AG08396 (cell line): ENCODE results near the gene TMEM169.

Source experiments
- DNase-seq: peaks from one replicate; pipeline ENCODE4 v3.0.0; 2012; ENCODE audit warnings: low spot score, mixed read lengths

Gene TMEM169, protein sequence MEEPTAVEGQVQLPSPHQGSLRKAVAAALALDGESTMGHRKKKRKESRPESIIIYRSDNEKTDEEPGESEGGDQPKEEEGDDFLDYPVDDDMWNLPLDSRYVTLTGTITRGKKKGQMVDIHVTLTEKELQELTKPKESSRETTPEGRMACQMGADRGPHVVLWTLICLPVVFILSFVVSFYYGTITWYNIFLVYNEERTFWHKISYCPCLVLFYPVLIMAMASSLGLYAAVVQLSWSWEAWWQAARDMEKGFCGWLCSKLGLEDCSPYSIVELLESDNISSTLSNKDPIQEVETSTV

DNA sequence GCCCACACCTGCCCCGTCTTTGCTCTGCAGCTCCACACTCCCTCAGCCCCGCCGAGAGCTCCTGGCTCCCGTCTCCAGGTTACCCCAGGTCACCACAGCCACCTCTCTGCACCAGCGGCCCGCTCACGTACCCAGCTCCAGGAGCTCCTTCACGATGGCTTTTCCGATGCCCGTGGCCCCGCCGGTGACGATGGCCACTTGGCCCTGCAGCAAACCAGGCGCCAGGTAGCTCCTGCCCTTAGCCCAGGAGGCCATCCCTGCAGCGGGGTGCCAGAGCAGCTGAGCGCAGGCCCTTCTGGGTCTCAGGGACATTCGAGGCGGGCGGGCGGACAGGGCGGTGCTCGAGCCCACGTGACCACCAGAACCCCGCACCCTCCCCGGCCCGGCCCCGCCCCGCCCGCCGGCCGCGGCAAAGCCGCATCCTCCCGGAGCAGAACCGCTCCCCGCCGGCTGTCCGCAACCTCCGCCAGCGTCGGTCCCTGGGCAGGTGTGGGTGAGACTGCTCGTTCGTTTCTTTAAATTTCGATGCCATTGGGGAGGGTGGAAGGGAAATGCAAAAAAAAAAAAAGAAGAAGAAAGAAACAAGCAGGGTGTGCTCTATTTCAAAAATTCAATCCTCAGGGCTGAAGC lies at the start of gene TMEM169, which contains the start of gene PECR:
Gene TMEM169 (plus strand): TSS at position 433 of the 630 bp plus-strand sequence. CDS start 14,045 bp downstream, outside the sequence.
Gene PECR (minus strand): TSS at position 323 of the 630 bp plus-strand sequence. CDS start 68 bp downstream, at position 255.
- DNase-seq = peak; percentile 94

DNA sequence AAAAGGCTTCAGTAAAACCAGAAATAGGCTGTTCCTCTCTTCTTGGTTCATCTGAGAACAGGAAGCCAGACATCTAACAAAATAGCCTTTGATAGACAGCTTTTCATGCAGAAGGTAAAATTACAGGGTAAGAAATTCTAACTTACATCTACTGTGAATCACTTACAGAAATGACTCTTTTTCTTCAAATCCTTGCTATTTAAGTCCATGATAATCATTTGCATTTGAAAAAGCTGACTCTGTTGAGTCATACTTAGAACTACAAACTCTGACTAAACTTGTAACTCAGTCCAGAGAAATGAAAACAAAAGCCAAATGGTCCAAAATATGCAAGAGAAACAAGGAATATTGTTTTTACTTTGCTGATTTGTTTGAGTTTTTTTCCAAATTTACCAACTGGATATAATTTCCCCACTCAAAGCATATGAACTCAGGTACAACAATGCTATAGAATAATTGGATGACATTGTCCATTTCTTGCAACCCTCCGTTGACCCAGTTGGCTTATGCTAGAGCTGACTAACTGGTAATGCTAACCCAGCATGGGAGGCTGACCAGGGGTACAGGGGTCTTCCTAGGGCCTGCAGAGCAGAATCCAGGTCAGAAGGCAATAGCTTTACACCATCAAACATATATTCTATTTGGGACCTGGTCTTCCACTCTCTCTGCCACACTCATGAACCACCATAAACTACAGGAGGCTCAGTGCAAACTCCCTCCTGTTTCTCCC lies 49.6 kb upstream of the TMEM169 start:
- peak; percentile 37 for DNase-seq

DNA sequence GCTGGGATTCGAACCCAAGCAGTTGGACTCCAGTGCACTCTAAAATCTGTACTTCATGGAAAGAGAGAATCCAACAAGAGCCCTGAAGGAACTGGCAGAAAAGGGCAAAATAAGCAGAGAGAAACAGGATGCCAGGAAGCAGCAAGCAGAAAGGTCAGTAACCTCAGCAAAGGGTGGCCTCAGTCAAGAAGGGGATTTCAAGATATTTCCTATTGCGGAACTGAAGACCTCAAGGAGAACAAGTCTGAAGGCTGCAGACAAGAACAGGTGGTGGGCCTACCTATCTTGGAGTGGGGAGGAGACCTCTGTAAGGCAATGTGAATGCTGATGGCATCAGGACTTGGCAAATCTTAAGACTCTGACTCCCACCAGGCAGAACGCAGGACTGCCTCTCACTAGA lies 48.3 kb upstream of the TMEM169 start:
- DNase-seq = no peak

DNA sequence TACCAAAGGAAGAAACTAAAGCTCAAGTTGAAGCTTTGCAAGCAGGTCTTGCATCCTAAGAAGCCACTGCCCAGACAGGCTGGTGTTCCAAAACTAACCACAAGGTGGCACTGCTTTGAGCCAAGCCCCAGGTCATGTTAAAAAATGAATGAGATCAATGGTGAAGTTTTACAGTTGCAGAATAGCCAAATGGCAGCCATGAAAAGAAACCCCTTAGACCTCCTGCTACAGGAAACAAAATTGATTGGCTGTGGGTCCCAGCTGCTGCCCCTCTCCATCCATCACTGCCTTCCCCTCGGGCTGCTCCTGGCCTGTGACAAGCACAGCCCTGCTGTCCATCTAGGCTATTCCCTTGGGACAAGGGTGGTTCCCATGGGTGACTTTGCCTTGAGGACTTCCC lies 47.7 kb upstream of the TMEM169 start:
- peak; percentile 61 for DNase-seq

DNA sequence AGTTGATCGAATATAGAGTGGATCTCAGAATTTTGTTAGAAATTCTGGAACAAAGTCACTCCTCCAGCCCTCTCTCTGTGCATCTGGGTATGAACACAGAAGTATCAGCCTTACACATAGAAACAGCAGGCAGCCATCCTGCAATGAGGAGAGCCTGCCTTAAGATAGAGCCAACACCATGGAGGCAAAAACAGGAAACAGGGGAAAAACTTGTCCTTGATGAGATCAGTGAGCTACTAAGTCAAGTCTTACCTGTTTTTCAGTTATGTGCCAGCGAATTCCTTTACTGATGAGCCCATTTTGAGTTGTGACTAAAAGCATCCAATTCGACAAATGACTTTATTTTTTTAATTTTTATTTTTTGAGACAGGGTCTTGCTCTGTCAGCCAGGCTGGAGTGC lies 41.8 kb upstream of the TMEM169 start:
- no peak for DNase-seq

DNA sequence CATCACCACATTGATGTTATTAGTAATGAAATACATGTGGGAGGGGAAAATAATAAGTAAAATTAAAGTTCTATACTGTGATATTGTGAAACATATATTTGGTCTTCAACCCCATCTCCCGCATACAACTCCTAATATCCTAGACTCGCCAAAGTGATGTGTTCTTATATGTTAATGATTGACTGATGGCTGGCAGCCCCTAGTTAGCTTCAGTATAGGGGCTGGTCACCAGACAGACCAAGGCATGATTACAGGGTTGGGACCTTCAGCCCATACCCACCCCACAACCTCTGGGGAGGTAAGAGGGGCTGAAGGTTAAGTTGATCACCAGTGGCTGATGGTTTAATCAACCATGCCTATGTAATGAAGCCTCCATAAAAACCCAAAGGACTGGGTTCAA lies 40.3 kb upstream of the TMEM169 start:
- no peak for DNase-seq

DNA sequence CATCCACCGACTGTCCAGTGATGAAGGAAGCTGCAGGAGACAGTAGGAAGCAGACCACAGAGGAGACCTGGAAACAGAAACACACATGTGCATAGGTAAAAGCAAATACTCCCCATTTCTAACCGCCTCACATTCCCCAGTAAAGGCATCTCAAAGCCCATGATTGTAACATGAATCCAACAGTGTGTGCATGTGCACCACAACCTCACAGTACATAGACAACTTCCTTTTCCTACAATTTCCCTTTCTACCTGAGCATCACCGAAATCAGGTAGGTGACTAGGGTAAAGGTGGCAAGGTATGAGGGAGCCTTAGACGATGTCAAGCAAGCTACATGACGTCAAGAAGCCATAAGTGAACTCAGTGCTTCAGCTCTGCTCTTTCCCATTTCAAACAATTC lies 37.8 kb upstream of the TMEM169 start:
- no peak for DNase-seq

DNA sequence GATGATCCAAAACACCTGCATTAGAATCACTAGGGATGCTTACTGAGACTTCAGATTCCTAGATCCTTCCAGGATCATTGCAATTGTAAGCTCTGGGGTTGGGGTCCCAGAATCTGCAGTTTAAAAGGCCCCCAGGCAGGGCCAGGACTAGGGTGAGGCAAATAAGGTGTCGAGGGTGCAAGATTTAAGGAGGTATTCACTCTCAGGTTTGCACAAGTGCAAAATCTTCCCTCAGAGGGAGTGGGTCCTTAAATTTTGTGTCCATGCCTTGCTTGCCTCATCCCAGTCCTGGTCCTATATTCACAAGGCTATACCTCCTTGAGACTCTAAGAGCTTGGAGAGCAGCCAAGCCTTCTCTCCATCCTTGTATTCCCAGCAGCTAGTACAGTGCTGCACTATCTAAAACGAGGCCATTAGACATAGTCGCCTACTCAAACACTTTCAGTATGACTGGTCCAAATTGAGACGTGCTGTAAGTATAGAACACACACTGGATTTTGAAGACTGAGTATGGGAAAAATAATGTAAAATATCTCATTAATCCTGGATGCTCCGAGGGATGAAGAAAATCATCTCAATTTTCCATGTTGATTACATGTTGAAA lies 36.7 kb upstream of the TMEM169 start:
- DNase-seq = no peak

DNA sequence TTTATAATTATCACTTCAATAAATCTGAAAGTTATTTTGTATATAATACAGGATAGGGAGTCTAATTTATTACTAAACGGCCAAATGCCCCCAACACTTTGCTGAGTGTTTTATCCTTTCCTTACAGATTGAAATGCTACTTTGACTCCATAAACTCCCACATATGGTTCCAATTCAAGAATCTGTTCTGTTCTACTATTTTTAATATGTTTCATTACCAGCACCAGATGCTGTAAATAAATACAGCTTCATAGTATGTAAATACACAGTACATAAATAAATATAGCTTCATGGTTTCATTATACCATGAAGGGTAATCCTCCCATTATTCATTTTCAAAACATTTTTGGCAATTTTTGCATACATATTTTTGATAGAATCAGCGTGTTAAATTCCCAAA lies 34.3 kb upstream of the TMEM169 start:
- no peak for DNase-seq

DNA sequence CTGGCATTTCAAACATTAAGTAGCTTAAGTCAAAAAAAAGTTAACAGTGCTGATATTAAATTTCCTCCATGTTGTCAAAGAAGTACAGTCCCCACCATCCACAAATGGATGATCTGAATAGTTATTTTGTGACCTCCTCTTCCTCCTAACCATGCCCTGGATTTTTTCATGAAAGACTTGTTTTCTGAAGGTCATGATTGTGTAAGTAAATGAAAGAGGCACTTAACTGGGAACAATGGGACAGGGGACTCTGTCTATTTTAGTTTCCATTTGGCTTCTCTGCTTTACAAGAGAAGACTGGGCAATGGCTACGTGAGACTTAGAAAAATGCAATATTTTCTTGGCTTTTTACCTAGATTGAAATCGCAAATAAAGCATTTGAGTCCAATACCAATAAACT lies 32.3 kb upstream of the TMEM169 start:
- no peak for DNase-seq

DNA sequence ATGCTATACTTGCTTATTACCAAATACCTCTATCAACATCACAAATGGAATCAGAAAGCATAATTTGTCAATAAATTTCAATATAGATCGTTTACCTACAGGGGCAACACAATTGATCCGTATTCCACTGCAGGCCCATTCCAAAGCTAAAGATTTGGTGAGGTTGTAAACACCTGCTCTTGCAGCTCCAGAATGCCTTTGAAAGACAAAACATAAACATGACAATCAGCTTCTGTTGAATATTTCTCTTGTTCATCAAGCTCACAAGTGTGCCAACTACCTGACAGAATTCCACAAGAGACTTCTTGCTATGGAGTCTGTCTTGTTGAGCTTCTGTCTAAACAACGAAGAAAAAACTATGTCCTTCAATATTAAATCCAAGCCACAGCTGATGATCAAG lies 30.4 kb upstream of the TMEM169 start:
- DNase-seq = no peak

DNA sequence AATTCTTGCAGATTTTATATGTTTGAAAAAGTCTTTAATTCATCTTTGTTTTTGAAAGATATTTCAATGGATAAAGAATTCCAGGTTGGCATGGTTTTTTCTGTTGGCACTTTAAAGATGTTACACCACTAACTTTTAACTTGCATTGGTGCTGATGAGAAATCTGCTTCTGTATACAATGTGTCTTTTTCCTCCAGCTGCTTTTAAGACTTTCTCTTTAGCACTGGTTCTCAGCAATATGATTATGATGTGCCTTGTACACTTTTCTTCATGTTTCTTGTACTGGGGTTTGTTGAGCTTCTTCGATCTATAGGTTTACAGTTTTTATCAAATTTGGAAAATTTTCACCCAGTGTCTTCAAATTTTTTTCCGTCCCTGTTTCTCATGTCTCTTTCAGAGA lies 29.3 kb upstream of the TMEM169 start:
- DNase-seq = no peak

DNA sequence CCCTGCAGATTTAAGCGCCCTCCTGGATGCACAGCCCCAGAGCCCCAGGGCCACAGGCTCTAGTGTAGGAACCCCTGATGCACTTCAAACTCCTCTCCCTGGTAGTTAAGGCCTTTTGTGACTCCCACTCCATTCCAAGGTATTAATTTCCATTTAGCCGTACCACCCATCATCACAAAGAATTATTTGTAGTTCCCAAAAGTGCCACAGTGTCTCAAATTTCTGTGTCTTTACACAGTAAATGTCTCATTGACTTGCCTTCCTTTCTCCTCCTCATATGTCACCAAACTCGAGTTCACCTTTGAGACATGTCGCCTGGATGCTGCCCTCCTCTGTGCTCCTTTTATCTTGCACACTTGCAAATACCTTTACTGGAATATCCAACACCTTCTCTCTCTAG lies 26.0 kb upstream of the TMEM169 start:
- no peak for DNase-seq

DNA sequence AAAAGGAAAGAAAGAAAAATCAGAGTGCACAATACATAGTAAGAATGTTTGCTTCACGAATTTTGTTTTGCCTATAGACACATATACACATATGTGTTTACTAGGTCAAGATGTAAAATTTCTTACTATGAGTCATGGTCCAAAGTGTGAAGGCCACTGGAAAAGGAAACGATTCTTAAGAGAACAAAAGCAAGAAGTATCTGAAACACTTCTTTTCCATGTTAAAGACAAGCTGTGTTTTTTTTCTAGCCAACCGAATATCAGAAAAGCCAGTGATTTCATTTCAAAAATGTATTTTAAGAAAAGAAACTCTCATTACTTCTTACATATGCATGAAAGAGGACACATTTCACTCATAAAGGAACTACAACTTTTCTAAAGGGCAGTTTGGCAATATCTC lies 25.0 kb upstream of the TMEM169 start:
- no peak for DNase-seq

DNA sequence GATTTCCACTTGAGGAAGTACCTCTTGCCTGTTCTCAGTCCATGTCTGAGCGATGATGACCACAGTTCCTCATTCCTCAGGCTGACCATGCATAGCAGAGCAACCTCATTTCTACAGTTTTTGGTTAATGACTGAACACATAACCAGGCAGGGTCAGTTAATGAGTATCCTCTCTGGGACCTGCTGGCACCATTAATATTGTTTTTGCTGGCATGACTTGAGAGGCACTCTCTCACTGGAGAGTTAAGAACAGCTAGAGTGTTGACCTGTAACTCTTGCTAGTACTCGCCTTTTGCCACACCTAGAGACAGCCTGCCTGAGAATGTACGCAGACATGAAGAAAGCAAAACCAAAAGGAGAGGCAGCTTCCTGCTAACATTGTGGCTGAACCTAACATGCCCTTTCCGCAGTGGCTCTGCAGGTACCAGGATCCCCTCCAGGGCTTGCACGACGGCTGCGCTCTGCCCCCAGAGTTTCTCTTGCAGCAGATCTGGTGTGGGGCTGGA lies 24.0 kb upstream of the TMEM169 start:
- peak; percentile 61 for DNase-seq

DNA sequence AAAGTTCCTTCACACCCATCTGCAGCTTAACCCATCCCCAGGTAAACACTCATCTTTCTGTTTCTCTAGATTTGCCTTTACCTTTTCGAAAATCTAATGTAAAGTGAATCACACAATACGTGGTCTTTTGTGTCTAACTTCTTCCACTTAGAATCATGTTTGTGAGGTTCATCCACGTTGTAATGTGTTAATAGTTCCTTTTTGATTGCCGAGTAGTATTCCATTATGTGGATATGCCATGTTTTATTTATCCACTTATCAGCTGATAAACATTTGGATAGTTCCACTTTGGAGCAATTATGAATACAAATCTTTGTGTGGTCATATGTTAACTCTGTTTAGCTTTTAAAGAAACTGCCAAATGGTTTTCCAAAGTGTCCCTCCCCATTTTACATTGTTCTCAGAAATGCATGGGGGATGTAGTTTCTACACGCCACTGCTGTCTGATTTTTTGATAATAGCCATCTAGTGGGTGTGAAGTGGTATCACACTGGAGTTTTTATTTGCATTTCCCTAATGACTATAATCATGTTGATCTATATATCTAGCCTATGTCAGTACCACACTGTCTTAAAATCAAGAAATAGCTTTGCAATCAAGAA lies 22.4 kb upstream of the TMEM169 start:
- DNase-seq = no peak

DNA sequence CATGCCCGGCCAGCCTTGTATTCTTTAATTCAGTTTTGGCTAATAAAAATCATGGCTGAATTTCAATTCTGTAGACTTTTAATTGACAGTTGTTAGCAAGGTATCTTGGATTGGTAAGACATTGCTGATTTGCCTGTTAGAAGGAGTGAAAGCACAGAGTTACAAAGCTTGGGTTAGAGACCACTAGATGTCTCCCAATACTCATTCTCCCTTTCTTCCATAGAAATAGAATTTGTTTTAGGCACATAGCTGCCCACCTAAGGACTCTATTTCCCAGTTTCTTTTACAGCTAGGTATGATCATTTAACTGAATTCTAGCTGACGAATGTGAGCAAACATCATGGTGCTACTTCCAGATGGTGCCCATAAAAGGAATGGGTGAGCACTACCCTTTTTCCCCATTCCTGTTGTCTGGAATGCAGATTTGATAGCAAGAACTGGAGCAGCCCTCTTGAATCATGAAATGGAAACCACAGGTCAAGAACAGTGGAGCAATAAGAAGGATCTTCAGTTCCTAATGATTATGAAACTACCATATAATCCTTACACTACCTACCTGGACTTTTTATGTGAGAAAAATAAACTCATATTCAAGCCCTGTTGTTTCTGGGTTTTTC lies 17.6 kb upstream of the TMEM169 start:
- DNase-seq = no peak

DNA sequence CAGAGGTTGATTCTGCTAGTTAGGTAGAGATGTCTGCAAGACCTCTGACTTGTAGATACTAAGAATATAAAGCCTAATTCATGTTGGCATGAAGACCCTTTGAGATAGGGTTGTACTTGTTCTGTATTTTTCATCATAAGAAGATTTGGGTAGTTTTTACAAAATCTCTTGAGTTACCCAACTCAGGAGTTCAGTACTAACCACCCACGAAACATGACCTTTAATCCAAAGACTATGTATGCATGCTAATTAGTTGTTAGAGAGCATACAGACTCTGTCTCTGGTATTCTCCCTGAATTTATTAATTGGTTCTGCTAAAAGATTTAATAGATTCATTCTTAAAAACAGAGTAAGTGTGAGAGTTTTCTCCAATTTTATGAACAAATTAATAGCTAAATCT lies 17.1 kb upstream of the TMEM169 start:
- DNase-seq = no peak

DNA sequence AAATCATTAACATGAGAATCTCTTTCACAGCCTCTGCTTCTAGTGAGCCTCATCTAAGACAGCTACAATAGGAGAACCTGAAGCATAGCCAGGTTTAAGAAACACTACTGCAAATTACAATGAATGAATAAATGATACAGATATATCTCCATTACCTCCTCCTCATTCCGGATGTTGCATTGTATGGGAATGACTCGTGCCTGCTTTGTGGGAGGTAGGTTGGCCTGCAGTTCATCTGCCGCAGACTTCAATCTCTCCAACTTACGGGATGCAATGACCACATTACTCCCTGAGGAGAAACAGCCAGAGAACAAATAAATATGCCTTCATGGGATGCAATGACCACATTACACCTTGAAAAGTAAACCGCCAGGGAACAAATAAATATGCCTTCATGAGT lies 15.5 kb upstream of the TMEM169 start:
- DNase-seq = peak; percentile 22

DNA sequence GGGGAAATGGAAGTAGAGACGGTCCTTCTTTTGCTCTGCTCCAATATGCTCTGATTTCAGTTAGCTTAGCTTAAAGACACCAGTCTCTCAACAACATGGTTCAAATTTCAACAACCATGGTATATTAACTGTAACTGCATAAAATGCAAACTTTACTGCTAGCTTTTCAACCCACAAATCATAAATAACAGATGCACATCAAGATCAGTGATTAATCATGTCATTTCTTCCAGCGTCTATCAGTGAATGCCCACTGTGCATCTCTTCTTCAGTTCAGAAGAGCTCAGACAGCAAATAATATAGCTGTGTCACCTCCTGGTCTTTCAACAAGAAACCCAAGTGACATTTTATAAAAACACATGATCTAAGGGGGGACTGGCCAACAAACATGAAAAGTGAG lies 12.7 kb upstream of the TMEM169 start:
- no peak for DNase-seq

DNA sequence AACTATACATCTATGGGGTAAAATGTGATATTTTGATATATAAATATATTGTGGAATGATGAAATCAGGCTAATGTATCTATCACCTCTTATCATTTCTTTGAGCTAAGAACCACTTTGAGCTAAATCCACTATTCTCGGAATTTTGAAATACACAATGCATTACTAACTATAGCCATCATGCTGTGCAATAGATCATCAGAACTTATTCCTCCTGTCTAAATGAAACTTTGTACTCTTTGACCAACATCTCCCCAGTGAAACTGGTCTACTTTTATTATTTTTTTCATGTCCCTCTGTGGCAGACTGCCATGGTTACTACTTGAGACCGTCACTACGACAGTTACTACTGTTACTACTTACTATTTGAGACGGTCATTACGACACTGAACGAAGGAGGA lies 11.5 kb upstream of the TMEM169 start:
- DNase-seq = no peak
